BE2C (cell line): Measurements from ENCODE around the gene SCN8A.
A peak's percentile ranks its signal among the peaks of the same experiment; 100 is the strongest.

Experiments
- DNase-seq: peaks from one replicate; pipeline ENCODE4 v3.0.0-alpha.2; 2020
- H3K27me3 ChIP-seq: fragments of 250-450 bp; sonication (Bioruptor Pico); 2 replicates; pipeline ENCODE4 v1.5.1; 2020; ENCODE audit warnings: mild to moderate bottlenecking
- H3K36me3 ChIP-seq: fragments of 250-450 bp; sonication (Bioruptor Pico); 2 replicates; pipeline ENCODE4 v1.5.1; 2020; ENCODE audit warnings: mild to moderate bottlenecking
- H3K4me1 ChIP-seq: fragments of 250-450 bp; sonication (Bioruptor Pico); 2 replicates; pipeline ENCODE4 v1.5.1; 2020
- H3K4me3 ChIP-seq: 2 replicates; pipeline ENCODE4 v1.5.1; 2011; ENCODE audit warnings: low read depth, low read length
- H3K9me3 ChIP-seq: fragments of 250-450 bp; sonication (Bioruptor Pico); 2 replicates; pipeline ENCODE4 v1.5.1; 2020
- TF ChIP-seq, protein P1 (sequence below): IDR thresholded peaks from 2 replicates; pipeline ENCODE4 v1.5.1; 2012; ENCODE audit warnings: mild to moderate bottlenecking, low read depth, low read length

SCN8A gene

DNA sequence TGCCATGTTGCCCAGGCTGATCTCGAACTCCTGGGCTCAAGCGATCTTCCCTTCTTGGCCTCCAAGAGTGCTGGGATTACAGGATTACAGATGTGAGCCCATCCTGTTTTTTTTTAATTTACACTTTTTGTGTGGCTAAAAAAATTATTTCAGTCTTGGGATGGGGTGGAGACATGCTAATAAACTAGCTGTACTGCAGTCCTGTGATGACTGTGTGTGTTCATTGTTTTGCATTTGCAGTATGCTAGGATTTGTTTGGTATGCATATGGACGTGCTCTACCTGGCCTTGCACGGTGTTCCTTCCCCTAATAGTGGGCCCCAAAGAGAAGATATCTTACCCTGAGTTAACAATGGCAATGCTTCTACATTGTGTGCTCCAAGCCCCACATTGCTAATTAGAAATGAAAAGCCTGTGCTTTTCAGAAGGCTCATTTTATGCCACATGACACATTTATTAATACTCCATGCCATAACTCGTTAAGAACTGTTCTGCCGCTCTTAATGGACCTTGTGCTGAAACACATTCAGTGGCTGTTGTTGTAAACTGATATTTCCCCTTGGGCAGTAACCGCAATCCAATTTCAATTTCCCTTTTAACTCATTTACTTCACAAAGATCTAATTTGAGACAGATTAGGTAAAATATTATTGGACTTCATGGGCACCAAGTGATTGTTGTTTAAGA is 86.4 kb downstream of the SCN8A start:
- TF ChIP-seq, protein P1, sequence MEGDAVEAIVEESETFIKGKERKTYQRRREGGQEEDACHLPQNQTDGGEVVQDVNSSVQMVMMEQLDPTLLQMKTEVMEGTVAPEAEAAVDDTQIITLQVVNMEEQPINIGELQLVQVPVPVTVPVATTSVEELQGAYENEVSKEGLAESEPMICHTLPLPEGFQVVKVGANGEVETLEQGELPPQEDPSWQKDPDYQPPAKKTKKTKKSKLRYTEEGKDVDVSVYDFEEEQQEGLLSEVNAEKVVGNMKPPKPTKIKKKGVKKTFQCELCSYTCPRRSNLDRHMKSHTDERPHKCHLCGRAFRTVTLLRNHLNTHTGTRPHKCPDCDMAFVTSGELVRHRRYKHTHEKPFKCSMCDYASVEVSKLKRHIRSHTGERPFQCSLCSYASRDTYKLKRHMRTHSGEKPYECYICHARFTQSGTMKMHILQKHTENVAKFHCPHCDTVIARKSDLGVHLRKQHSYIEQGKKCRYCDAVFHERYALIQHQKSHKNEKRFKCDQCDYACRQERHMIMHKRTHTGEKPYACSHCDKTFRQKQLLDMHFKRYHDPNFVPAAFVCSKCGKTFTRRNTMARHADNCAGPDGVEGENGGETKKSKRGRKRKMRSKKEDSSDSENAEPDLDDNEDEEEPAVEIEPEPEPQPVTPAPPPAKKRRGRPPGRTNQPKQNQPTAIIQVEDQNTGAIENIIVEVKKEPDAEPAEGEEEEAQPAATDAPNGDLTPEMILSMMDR, result no peak
- no peaks in the 10 kb centered on the region for H3K36me3 ChIP-seq
- DNase-seq, result no peak
- no peaks in the 10 kb centered on the region for H3K27me3 ChIP-seq
- peaks cover 10% of the 10 kb centered on the region; the same call in 1 of the 2 replicates for H3K4me1 ChIP-seq
- H3K9me3 ChIP-seq, result no peaks in the 10 kb centered on the region
- H3K4me3 ChIP-seq, result no peak overlapping the region

DNA sequence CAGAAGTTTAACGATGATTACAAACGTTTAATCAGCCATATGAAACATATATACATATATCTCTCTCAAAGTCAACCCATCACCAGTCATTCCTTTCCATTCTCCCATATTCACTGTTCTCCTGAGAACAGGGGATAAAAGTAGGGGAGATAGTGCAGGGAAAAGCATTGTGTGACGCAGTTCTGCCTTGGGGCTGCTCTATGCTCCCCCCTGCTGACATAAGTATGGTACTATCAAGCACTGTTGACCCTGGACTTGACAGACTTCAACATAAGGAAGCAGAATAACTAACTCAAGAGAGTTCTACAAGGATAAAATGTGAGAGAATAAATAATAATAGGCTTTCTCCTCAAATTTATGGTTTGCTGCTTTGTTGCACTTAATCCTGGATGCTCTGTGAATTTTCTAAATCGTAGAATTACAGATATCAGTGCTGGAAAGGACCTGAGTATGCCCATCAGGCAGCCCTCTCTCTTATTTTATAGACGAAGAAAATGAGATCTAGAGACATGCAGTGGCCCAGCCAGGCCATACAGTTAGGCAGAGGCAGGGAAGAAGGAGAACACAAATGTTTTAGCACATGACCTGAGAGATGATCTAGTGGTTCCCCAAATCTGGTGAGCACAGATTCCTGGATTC is 87.2 kb downstream of the SCN8A start:
- TF ChIP-seq, protein P1, result peak; percentile 95
- no peaks in the 10 kb centered on the region for H3K36me3 ChIP-seq
- H3K4me1 ChIP-seq, result peaks cover 10% of the 10 kb centered on the region; the same call in 1 of the 2 replicates
- DNase-seq, result peak; percentile 66
- H3K27me3 ChIP-seq, result no peaks in the 10 kb centered on the region
- no peaks in the 10 kb centered on the region for H3K9me3 ChIP-seq
- H3K4me3 ChIP-seq, result no peak overlapping the region

DNA sequence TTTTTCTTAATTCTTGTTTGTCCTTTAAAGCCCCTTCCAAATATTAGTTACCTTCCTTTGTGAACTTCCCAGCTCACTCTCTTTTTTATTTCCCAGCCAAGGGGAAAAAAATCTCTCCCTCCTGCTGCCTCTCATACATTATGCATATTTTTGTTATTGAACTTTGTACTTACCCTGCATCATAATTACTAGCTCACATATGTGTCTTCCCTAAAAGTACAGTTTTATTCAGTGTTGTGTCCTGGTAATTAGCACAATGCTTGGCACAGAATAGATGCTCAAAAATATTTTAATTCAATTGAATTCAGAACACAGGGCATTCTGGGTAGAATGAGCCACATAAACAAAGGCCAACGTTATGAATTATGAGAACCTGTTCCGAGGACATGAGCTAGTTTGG is 91.9 kb downstream of the SCN8A start:
- DNase-seq, result no peak
- Histone ChIP-seq H3K4me3 (no peak overlapping the region), H3K9me3 (no peaks in the 10 kb centered on the region), H3K36me3 (no peaks in the 10 kb centered on the region), H3K27me3 (no peaks in the 10 kb centered on the region), H3K4me1 (peaks cover 4% of the 10 kb centered on the region; the same call in 1 of the 2 replicates)
- TF ChIP-seq, protein P1, result no peak

GRCh38 chr12:51683763-51684357 is 92.8 kb downstream of the SCN8A start:
- Histone ChIP-seq H3K4me3 (no peak overlapping the region), H3K27me3 (no peaks in the 10 kb centered on the region), H3K36me3 (no peaks in the 10 kb centered on the region; the same call in 1 of the 2 replicates), H3K9me3 (no peaks in the 10 kb centered on the region), H3K4me1 (peaks cover 3% of the 10 kb centered on the region; the same call in 1 of the 2 replicates)
- no peak for DNase-seq
- TF ChIP-seq, protein P1, result no peak

GRCh38 chr12:51686727-51687126 is 95.7 kb downstream of the SCN8A start:
- H3K27me3 ChIP-seq, result no peaks in the 10 kb centered on the region
- no peak for DNase-seq
- TF ChIP-seq, protein P1, result no peak
- no peak overlapping the region for H3K4me3 ChIP-seq
- no peaks in the 10 kb centered on the region for H3K9me3 ChIP-seq
- H3K4me1 ChIP-seq, result peaks cover 3% of the 10 kb centered on the region; the same call in 1 of the 2 replicates
- no peaks in the 10 kb centered on the region; the same call in 1 of the 2 replicates for H3K36me3 ChIP-seq
